T-helper 22 cell (primary cell): ENCODE results near the gene CBFA2T2.

Experiments used
- DNase-seq: peaks from one replicate; pipeline ENCODE4 v3.0.0-alpha.2; 2020; ENCODE audit warnings: low read depth

CBFA2T2 gene

GRCh38 chr20:33679758-33680485 is 190.0 kb downstream of the CBFA2T2 start:
- DNase-seq, result no peak

GRCh38 chr20:33680686-33681085 is 190.8 kb downstream of the CBFA2T2 start:
- no peak for DNase-seq

- no peak for DNase-seq
Measured at GRCh38 chr20:33681288-33681687, 191.4 kb downstream of the CBFA2T2 start.

GRCh38 chr20:33681728-33682353 is 191.9 kb downstream of the CBFA2T2 start:
- DNase-seq, result no peak

GRCh38 chr20:33684533-33685327 is 194.8 kb downstream of the CBFA2T2 start:
- no peak for DNase-seq

- peak; percentile 44 for DNase-seq
Measured at GRCh38 chr20:33685328-33686099, 195.6 kb downstream of the CBFA2T2 start.

- DNase-seq, result peak; percentile 86
Measured at GRCh38 chr20:33686100-33686983, 196.4 kb downstream of the CBFA2T2 start, which contains the start of gene E2F1. Gene E2F1, minus strand, starts transcription at chr20:33686385. Its CDS starts 121 bp downstream, at chr20:33686264.

GRCh38 chr20:33686984-33687366 is 197.1 kb downstream of the CBFA2T2 start:
- no peak for DNase-seq

GRCh38 chr20:33687370-33687915 is 197.5 kb downstream of the CBFA2T2 start:
- DNase-seq, result no peak

- no peak for DNase-seq
Measured at GRCh38 chr20:33687993-33688937, 198.4 kb downstream of the CBFA2T2 start.

GRCh38 chr20:33688938-33689424 is 199.1 kb downstream of the CBFA2T2 start:
- DNase-seq, result no peak

- no peak for DNase-seq
Measured at GRCh38 chr20:33689493-33689892, 199.6 kb downstream of the CBFA2T2 start.

GRCh38 chr20:33689973-33690372 is 200.1 kb downstream of the CBFA2T2 start:
- DNase-seq, result peak; percentile 48

GRCh38 chr20:33693289-33693688 is 203.4 kb downstream of the CBFA2T2 start:
- no peak for DNase-seq

GRCh38 chr20:33693741-33694638 is 204.1 kb downstream of the CBFA2T2 start:
- DNase-seq, result no peak

GRCh38 chr20:33694639-33695012 is 204.7 kb downstream of the CBFA2T2 start:
- DNase-seq, result no peak

GRCh38 chr20:33696448-33696847 is 206.6 kb downstream of the CBFA2T2 start:
- no peak for DNase-seq

- DNase-seq, result no peak
Measured at GRCh38 chr20:33697129-33697528, 207.2 kb downstream of the CBFA2T2 start.
